Esophagus muscularis mucosa (tissue), 3 donors: ENCODE data around the gene ATP10A.

Experiments used
- CTCF ChIP-seq, 3 experiments: fragments of 200-600 bp in 2 of 3; fragments of 450-650 bp in 1 of 3; sonication (generic) in 2 of 3; IDR thresholded peaks; one replicate each; pipeline ENCODE4 v1.5.1; 2017 to 2019; ENCODE audit warnings: antibody characterized with exemption in 3 of 3, mild to moderate bottlenecking in 2 of 3, moderate library complexity in 1 of 3
- POLR2A ChIP-seq: fragments of 450-650 bp; IDR thresholded peaks from one replicate; pipeline ENCODE4 v1.6.1; 2017; ENCODE audit warnings: antibody characterized with exemption, moderate library complexity, mild to moderate bottlenecking, low read depth
- POLR2AphosphoS5 ChIP-seq, 2 donors: sonication (generic); formaldehyde crosslinking; IDR thresholded peaks; one replicate each; pipeline ENCODE4 v1.6.1; 2017; ENCODE audit warnings: antibody characterized with exemption in 2 of 2

GRCh38 chr15:25708391-25708790 is 154.7 kb downstream of the ATP10A start:
- TF ChIP-seq CTCF (IDR thresholded peaks at IDR 0.05) = no peak
- no peak for TF ChIP-seq POLR2A
- TF ChIP-seq POLR2AphosphoS5 (IDR thresholded peaks at IDR 0.05) = no peak
